Inferior parietal cortex (tissue), 1 donor: ENCODE measurements around the gene FAM151A.
"Not testable (repeated sequence)": the region's sequence is repeated elsewhere in the genome, so short reads cannot be mapped to it uniquely, and the experiment has no call there.

Experiments
- DNase-seq: peaks from one replicate; pipeline ENCODE4 v3.0.0-alpha.2; 2016; ENCODE audit errors: extremely low spot score

The FAM151A gene

DNA sequence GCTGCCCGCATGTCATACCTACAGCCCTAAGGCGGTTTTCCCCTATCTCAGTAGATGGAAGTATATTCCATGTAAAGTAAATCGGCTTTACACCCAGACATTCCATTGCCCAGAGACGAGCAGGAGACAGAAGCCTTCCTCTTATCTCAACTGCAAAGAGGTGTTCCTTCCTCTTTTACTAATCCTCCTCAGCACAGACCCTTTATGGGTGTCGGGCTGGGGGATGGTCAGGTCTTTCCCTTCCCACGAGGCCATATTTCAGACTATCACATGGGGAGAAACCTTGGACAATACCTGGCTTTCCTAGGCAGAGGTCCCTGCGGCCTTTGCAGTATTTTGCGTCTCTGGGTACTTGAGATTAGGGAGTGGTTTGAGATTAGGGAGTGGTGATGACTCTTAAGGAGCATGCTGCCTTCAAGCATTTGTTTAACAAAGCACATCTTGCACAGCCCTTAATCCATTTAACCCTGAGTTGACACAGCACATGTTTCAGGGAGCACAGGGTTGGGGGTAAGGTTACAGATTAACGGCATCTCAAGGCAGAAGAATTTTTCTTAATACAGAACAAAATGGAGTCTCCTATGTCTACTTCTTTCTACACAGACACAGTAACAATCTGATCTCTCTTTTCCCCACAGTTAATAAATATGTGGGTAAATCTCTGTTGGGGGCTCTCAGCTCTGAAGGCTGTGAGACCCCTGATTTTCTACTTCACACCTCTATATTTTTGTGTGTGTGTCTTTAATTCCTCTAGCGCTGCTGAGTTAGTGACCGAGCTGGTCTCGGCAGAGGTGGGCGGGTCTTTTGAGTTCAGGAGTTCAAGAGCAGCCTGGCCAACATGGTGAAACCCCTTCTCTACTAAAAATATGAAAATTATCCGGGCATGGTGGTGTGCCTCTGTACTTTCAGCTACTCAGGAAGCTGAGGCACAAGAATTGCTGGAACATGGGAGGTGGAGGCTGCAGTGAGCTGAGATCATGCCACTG lies 13.4 kb upstream of the FAM151A start:
- DNase-seq = not testable (repeated sequence)

DNA sequence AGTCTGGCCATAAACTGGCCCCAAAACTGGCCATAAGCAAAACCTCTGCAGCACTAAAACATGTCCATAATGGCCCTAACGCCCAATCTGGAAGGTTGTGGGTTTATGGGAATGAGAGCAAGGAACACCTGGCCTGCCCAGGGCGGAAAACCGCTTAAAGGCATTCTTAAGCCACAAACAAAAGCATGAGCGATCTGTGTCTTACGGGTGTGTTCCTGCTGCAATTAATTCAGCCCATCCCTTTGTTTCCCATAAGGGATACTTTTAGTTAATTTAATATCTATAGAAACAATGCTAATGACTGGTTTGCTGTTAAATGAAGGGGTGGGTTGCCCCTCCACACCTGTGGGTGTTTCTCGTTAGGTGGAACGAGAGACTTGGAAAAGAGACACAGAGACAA lies 12.5 kb upstream of the FAM151A start:
- not testable (repeated sequence) for DNase-seq

DNA sequence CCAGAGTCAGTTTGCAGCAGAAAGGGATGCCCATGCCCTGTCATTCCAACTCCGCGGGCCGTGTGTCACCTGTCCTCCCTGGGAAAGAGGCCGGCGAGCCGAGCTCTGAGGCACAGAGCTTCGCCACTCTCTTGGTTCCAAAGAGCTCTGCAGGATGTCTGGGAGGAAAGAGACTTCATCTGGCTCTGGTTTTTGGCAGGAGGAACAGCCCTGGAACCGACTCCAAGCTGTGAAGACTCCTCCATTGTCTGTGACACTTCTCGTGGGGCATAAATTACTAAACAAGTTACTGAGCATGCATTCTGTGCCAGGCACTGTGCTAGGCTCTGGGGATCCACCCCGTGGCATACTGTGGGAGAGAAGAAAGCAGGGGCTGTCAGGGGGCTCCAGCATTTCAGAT lies 3.9 kb upstream of the FAM151A start:
- no peak for DNase-seq

DNA sequence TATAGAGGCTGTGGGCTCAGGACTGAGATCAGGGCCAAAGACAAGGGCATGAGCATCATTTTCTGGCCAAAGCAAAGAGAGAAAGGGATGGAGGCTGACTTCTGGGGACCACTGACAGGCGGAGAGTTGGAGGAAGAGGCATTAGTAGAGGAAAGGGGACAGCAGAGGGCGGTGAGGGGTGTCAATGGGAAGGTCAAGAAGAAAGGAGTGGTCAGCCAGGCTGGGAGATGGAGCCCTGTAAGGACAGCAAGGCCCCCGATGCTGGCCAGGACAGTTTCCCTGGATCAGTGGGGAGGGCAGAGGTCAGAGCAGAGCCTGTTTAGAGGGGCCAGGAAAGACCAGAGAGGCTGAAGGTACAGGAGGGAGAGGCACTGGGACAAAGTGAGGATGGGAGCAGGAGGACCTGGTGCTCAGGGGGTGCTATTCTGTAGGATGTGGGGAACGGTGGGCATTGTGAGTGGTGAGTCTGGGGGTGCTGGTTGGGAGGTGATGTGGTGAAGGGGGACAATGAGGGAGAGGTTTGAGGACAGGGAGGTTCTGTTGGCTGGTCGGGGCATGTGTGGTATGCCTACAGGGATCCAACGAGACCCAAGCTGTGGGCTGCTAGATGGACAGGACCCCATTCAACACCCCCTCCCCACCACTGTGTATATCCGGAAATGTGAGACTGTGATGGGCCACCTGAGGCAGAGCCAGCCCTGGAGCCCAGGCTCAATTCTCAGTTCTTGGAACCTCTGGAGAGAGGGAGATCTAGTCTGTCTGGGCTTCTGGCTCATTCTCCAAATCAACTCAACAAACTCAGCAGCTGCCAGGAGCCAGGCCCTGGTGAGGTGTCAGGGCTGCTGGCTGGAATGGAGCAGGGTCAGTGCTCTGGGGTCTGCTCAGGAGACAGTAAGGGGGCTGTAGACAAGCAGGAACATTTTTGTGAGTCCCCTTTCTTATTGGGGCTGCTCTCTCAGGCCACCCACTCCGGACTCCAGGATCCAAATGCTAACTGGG lies 1.4 kb upstream of the FAM151A start:
- no peak for DNase-seq

DNA sequence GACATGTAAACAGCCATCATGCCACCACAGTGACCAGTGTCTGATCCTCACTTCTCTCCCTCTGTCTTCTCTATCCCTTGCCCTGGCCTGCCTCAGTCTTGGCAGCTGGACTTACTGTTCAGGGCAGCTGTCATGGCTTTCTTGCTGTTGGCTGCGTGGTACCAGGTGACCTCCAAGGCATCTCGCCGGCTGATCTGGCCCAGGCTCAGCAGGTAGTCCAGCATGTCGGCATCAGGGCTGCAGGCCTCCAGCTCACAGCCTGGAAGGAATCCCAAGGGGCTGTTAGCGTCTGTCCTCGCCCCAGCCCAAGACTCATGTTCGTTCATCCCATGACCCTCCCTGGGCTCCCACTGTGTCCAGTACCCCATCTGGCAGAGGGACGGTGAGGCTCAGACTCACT lies 3.6 kb downstream of the FAM151A start:
- DNase-seq = no peak

DNA sequence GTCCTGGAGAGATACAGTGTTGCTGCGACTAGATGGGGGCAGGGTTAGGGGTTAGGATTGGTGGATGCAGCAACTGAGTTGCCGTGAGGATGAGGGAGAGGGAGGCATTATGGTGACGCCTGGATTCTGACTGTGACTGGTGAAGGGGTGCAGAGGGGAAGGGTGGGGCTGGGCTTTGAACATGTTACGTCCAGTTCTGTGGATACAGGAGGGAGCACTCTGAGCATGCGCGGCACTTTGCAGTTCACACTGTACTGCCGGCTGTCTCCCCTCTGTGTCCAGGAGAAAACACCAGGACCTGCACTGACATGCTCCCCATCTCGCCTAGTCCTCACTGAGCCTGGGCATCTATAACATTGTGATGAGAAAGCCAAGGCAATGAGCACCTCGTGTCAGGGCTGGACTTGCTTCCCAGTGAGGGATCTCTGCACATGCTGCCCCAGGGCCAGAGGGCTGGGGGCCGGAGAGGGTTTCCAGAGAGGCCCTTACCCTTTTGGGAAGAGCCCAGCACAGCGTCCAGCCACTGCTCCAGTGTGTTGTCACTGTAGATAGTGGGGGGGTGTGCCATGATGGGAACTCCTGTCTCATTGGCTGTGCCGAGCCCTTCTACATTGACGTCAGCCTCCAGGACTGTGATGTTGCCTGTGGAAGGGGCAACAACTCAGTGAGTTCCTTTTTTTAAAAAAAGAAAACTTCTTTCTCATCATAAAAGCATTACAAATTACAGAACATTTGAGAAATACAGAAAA lies 7.6 kb downstream of the FAM151A start:
- no peak for DNase-seq

DNA sequence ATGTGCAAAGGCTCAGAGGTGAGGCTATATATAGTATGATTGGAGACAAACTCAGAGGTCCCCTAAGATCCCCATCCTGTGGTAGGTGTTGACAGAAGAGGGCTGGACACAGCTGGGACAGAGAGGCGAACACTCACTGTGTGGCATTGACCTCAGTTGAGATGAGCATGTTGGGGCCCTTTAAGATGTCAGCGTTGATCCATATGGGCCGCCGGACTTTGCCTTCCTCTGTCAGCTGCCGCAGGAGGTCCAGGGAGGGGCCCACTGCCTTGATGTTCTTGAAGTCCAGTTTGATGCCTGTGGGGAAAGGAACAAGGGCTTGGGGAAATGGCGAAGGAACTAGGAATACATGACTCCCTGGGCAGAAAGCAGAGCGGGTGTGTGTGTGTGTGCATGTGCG lies 8.8 kb downstream of the FAM151A start:
- DNase-seq = no peak

DNA sequence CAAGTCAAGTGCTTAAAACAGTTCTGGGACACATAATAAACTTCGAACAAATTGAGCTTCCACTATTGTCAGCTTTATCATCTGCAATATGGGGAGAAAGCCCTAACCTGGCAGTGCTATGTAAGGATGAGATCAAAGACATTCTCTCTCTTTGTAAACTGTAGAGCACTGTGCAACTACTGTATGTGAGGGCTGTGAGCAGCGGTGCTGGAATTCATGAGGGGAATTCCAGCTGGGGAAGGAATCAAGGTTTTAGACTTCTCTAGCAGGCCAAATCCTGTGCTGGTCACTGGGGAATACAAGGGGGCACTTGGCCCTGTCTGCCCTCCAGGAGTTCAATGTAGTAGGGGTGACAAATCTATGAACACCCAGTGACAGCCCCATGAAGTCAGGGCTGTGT lies 9.3 kb downstream of the FAM151A start:
- DNase-seq = no peak

DNA sequence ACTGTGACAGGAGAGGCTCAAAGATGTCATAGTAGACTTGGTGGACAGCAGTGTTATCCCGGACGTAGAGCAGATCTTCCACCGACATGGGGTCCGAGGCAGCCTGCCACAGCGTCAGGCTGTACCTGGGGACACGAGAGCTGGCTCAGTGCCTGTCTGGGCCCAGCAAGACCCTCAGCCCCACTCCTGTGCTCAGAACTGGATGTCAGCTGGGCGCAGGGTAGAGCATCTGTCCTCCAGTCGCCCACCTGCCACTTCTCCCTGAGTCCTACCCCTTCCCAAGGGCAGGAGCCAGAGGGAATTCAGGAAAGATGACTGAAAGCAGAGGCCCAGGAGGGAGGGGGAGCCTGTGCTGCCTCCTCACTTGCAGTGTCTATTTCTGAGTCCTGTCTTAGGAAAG lies 11.7 kb downstream of the FAM151A start:
- no peak for DNase-seq

DNA sequence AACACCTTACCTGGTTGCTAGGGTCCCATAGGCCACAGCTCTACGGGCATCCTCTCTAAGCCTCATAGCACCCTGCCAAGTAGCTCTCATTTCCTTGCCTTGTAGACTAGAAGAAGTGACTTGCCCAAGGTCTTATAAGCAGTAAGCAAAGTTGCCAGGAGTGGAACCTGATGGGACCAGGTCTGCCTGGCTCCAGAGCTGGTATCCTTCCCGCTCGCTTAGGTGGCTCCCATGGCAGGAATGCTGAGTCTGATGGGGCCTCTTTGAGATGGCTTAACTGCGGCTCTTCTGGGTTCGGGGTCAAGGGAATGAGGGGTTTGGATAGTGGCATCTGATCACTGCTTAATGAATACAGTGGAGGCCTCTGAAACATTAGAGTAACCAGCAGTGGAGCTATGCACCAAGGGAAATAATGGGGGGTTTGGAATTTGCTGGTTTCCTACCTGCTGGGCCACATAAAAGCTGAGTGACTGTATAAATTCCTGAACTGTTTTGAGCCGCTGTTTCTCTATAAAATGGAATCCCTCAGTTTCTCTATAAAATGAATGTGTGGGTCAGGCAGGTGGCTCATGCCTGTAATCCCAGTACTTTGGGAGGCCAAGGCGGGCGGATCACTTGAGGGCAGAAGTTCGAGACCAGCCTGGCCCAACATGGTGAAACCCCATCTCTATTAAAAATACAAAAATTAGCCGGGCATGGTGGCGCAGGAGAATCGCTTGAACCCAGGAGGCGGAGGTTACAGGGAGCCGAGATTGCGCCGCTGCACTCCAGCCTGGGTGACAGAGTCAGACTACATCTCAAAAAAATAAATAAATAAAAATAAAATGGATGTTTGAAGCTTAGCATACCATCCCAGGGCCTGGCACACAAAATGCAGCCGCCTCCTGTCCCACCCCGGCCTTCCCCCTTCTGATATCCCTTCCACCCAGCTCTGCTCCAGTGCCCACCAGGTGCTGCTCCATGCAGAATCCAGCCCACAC lies 12.4 kb downstream of the FAM151A start:
- DNase-seq = no peak

DNA sequence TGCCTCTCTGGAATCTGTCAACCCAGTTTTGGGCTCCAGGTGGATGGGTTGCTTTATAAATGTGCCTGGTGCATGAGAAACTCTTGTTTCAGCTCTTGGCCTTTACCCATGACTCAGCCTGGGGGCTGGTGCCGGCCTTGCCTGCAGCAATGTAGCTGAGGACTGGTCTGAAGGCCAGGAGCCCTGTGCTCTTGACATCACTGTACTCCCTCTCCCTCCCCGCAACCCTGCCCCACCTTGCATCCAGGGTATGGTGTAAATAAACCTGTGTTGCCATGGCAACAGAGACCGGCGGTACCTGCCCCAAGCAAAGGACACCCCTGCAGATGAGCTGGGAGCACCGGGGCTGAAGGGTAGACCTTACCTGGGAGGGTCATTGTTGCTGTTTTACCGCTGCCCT lies 13.3 kb downstream of the FAM151A start:
- no peak for DNase-seq

DNA sequence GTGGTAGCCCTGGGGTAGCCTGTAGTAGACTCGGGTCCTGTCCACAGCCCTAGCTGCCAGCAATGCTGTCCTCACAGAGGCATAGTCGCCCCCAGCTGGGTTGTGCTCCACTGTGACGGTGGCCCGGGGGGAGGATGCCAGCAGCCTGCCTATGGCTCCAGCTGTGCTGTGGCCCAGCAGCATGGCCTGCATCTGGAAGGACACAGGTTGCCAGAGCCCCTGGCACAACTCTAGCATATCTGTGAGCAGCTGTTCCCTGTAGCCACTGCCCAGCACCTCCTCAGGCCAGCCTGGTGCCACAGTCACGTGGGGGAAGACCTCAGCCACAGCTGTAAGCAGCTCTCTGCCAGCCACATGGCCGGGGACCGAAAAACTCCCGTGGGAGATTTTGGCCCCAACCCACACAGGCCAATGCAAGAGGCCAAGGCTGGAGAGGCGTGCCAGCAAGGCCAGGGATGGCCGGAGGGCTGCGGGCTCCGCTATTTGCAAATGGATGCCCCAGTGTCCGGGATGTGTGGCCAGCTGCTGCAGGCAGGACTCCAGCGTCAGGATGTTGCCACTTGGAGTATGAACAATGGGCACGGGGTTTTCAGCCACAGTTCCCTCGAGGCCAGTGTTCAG lies 13.9 kb downstream of the FAM151A start:
- DNase-seq = peak; percentile 4

DNA sequence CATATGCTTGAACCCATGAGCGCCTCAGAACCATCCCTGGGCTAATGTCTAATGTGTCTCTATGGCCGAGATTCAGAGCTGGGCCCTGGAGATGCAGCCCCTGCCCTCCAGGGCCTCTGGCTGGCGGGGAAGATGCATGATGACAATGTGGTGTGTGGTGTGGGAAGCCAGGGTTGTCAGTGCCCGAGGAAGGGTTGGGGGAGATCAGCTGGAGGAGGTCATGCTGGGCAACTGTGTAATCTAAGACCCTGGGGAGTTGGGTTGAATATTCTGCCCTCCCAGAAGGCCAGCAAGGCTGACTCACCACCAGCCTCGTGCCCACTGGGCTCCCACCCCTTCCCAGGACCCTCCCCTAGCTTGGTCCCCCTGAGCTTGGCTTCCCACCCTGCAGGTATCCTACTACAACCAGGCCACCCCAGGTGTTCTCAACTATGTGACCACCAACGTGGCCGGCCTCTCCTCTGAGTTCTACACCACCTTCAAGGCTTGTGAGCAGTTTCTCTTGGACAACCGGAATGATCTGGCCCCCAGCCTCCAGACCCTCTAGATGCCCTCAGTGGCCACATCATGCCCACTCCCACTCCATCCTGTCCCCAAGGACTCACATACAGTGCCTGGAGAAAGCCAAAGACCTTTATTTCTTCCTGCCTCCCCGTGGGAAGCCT lies 14.6 kb downstream of the FAM151A start:
- DNase-seq = no peak

DNA sequence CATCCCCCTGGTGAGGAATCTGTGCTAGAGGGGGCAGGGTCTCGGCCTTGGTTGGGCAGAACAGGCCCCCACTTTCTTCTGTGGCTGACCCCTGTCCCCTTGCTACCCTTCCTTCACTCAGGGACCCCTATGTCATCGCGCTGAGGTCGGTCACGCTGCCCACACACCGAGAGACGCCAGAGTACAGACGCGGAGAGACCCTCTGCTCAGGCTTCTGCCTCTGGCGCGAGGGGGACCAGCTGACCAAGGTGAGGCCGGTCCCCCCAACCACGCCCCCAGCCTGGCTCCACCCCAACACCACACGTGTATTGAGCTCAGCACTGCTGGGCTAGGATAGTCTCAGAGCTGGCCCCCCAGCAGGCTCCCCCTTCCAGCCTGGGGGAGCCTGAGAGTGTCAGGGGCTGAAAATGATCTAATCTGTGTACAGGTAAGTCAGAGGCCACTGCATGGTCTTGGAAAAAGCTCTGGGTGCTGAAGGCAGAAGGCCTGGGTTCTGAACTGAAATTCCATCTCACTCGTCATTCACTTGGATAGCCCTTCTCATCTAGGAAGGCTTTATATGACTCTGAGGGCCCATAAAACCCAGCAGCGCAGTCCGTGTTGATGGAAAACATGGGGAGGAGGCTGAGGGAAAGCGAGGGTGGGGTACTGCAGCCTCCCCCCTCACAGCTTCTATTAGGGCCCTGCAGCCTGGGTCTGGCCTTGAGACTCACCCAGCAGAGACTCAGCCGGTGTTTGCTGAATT lies 15.3 kb downstream of the FAM151A start:
- no peak for DNase-seq

DNA sequence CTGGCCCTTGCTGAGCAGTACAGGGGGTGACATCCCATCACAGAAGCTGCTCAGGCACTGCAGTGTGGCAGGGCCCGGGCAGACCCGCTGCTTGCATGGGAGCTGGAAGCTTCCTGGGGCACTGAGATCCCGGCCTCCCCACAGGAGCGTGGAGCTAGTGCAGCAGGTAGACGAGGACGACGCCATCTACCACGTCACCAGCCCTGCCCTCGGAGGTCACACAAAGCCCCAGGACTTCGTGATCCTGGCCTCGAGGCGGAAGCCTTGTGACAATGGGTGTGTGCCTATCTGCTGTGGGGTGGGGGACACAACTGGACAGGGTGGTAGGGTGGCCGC lies 16.4 kb downstream of the FAM151A start:
- DNase-seq = no peak

DNA sequence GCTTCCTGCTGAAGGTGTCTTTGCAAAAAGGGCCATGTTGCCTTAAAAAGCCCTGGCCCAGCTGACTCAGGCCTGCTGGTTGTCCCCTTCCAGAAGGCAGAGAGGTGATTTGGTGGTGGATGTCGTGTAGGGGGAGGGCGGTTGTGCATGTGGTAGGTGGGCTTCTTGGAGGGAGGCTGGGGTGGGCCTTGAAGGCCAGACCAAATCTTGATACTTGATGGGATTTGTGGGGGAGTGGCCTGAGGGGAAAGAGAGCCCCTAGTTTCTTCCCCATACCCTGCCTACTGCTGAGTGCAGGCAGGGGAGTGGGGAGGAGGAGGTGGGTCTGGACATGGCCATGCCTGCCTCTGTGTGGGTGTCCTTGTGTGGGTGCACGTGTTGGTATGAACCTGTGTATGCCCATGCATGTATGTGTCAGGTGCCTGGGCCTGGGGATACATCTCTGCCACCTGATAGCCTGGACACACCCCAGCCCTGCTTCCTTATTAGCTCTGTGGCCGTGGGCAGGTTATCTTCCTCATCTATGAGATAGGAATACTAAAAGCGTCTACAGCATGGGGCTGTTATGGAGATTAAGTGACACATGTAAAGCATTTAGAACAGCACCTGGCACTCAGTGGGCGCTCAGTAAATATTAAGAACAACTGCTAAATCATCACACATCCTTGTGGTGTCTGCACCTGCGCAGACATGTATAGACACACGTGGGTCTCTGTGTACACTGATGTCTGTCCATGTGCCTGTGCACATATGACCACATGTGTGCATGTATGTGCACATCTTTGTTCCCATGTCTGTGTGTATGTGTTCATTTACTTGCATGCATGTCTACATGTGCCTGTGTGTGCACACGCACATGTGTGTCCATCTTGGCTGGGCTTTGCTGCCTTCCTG lies 17.0 kb downstream of the FAM151A start:
- DNase-seq = no peak

DNA sequence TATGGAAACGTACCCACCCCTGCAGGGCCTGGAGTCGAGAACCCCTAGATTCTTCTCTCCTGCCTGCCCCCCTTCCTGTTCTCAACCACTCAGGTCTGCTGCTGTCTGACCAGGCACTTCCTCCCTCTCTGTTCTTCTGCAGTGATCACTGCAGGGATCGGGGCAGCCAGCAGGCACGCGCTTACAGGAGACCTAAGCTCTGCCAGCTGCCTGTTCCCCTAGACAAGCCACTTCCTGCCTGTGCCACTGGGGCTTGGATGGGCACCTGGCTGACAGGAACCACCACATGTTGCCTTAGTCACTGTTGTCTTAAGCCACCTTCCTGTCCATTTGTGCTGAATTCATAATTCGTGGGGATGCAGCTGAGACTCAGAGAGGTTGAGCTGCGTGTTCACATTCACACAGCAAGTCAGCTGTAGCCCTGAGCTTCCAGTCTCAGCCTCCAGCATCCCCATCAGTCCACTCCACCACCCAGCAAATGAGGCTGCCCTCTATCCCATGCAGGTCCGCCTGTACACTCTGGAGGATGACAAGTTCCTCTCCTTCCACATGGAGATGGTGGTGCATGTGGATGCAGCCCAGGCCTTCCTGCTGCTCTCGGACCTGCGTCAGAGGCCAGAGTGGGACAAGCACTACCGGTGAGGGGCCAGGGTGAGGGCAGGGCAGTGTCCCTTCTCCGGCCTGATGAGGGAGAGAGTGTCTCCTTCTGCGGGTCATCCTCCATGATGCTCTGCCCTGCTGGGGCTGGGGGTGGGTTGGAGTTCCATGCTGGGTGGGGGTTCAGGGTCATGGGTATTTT lies 18.6 kb downstream of the FAM151A start:
- no peak for DNase-seq
